Measurements from ENCODE around the gene CLTCL1. TPM values are rescaled to one million over a fixed set of nuclear protein-coding genes. Genes with fewer than 3 reads are reported as not detected.

The CLTCL1 gene
- total RNA-seq, 1 experiment from 2014 or later = 21.7 TPM

- BruUV-seq (replicated peaks) = no TSS peak
- Mint-ChIP-seq H3K9me3 (ENCODE audit: unreplicated experiment) (peaks cover 8% of the 10 kb centered on the region), H3K4me1 (ENCODE audit: insufficient read depth, unreplicated experiment) (no peaks in the 10 kb centered on the region), H3K4me3 (ENCODE audit: unreplicated experiment) (no peak overlapping the region), H3K36me3 (ENCODE audit: insufficient read depth, unreplicated experiment) (no peaks in the 10 kb centered on the region), H3K27me3 (ENCODE audit: insufficient read depth, unreplicated experiment) (peaks cover 31% of the 10 kb centered on the region), H3K27ac (ENCODE audit: low read depth, unreplicated experiment) (no peak overlapping the region)
- intact Hi-C loops (cut with micrococcal nuclease) = no loop called here
- ChIA-PET POLR2A (interaction anchor here (0.9 kb wide), 1 partner anchor 27 kb away, joined by 3 read pairs; the partner anchor contains the start of gene SLC25A1), CTCF (interaction anchor here (0.5 to 0.7 kb wide), 2 partner anchors 109 to 385 kb away, joined by 3 read pairs; no protein-coding TSS in a partner anchor)
- no peak for TF ChIP-seq CTCF (IDR thresholded peaks at IDR 0.05; ENCODE audit: unreplicated experiment)
- DNase-seq (ENCODE audit: unreplicated experiment) = no peak
These were observed 140.0 kb downstream of the CLTCL1 start for GRCh38 chr22:19151329-19152191.

- ChIA-PET POLR2A (interaction anchor here (0.9 kb wide), 1 partner anchor 28 kb away, joined by 3 read pairs; the partner anchor contains the start of gene SLC25A1), CTCF (interaction anchor here (0.5 kb wide), 1 partner anchor 386 kb away, joined by 3 read pairs; no protein-coding TSS in a partner anchor)
- no TSS peak for BruUV-seq (replicated peaks)
- peaks cover 8% of the 10 kb centered on the region for H3K9me3 Mint-ChIP-seq (ENCODE audit: unreplicated experiment)
- no peaks in the 10 kb centered on the region for H3K4me1 Mint-ChIP-seq (ENCODE audit: insufficient read depth, unreplicated experiment)
- H3K27ac Mint-ChIP-seq (ENCODE audit: low read depth, unreplicated experiment) = no peak overlapping the region
- H3K4me3 Mint-ChIP-seq (ENCODE audit: unreplicated experiment) = no peak overlapping the region
- no peak for TF ChIP-seq CTCF (IDR thresholded peaks at IDR 0.05; ENCODE audit: unreplicated experiment)
- no peak for DNase-seq (ENCODE audit: unreplicated experiment)
- intact Hi-C loops (cut with micrococcal nuclease) = no loop called here
- H3K27me3 Mint-ChIP-seq (ENCODE audit: insufficient read depth, unreplicated experiment) = peaks cover 31% of the 10 kb centered on the region
- H3K36me3 Mint-ChIP-seq (ENCODE audit: insufficient read depth, unreplicated experiment) = no peaks in the 10 kb centered on the region
These were observed 140.8 kb downstream of the CLTCL1 start for GRCh38 chr22:19150482-19151328.

- DNase-seq (ENCODE audit: unreplicated experiment) = no peak
- CTCF ChIA-PET = no interaction called here
- Mint-ChIP-seq H3K27me3 (ENCODE audit: insufficient read depth, unreplicated experiment) (peaks cover 31% of the 10 kb centered on the region), H3K36me3 (ENCODE audit: insufficient read depth, unreplicated experiment) (no peaks in the 10 kb centered on the region), H3K4me1 (ENCODE audit: insufficient read depth, unreplicated experiment) (no peaks in the 10 kb centered on the region), H3K27ac (ENCODE audit: low read depth, unreplicated experiment) (no peak within 1 kb of the TSS), H3K4me3 (ENCODE audit: unreplicated experiment) (no peak within 1 kb of the TSS), H3K9me3 (ENCODE audit: unreplicated experiment) (peaks cover 8% of the 10 kb centered on the region)
- no TSS peak for BruUV-seq (replicated peaks)
- no peak for TF ChIP-seq CTCF (IDR thresholded peaks at IDR 0.05; ENCODE audit: unreplicated experiment)
- POLR2A ChIA-PET = no interaction called here
- intact Hi-C loops (cut with micrococcal nuclease) = no loop called here
These were observed 141.5 kb downstream of the CLTCL1 start, which contains the start of gene GSC2 for GRCh38 chr22:19149991-19150390. TSS of gene GSC2 (minus strand) at chr22:19150292. CDS start at chr22:19150283, 9 bp downstream.

Measured in MCF 10A (cell line).